K562 (cell line): ENCODE results near the gene DNAI1. TPM values are rescaled to one million over a fixed set of nuclear protein-coding genes. Genes with fewer than 3 reads are reported as not detected.

ENCODE experiments used
- ATAC-seq: fragments of 200-7000 bp; cut with Tn5 transposase; 3 replicates; pipeline ENCODE4 v1.9.1; 2020; ENCODE audit warnings: moderate library complexity
- BruUV-seq: library from RNA; stranded (reverse); fragments of 400-500 nt; replicated peaks from 2 replicates; lab custom pipeline; 2021; lab: Mats Ljungman, UMichigan
- CTCF ChIA-PET: fragments of 300-600 bp; formaldehyde crosslinking; extraction: SDS; loops from one replicate; lab custom pipeline; 2021; ENCODE audit warnings: low intra/inter-chr PET ratio; lab: Yijun Ruan, JAX
- POLR2A ChIA-PET: fragments of 300-600, 350-650 bp; sonication (Branson Sonifier 250); formaldehyde crosslinking; extraction: SDS; loops from one replicate; lab custom pipeline; 2021; ENCODE audit warnings: antibody characterized with exemption, inconsistent platforms; lab: Yijun Ruan, JAX
- DNase-seq, 4 experiments: peaks; one replicate each; pipeline versions ENCODE4 v3.0.0 to v3.0.0-alpha.2; 2011 to 2018; ENCODE audit warnings: low spot score in 3 of 4, mixed read lengths in 3 of 4; ENCODE audit errors: extremely low read depth in 1 of 4
- FAIRE-seq: peaks from 2 replicates; lab custom pipeline; 2011; peaks lifted over from hg19 to GRCh38; lab: Jason Lieb, UNC
- H2AFZ ChIP-seq: 2 replicates; pipeline ENCODE4 v1.6.0; 2011; ENCODE audit warnings: low read depth, low read length, control low read depth, inconsistent platforms
- H3K27ac ChIP-seq: fragments of 200-600 bp; 3 replicates; pipeline ENCODE4 v1.8.0; 2011; ENCODE audit warnings: low read depth, mild to moderate bottlenecking, control low read depth, inconsistent platforms, low read length, moderate library complexity, mixed read lengths; ENCODE audit errors: extremely low read depth
- H3K27me3 ChIP-seq, 2 experiments: fragments of 300-600 bp in 1 of 2; 2 replicates in 1 of 2; 3 replicates in 1 of 2; pipeline versions ENCODE4 v1.6.0 to v1.8.0; 2011; ENCODE audit warnings: inconsistent platforms in 2 of 2, low read length in 2 of 2, mild to moderate bottlenecking in 1 of 2, mixed read lengths in 1 of 2, moderate library complexity in 1 of 2; ENCODE audit not compliant: control insufficient read depth in 2 of 2, insufficient read depth in 2 of 2
- H3K36me3 ChIP-seq: fragments of 300-600 bp; 3 replicates; pipeline ENCODE4 v1.8.0; 2011; ENCODE audit warnings: mild to moderate bottlenecking, low read length, inconsistent platforms; ENCODE audit not compliant: control insufficient read depth, insufficient read depth
- H3K4me1 ChIP-seq, 2 experiments: fragments of 200-600 bp in 1 of 2; replicated peaks in 1 of 2; 2 replicates in 1 of 2; 3 replicates in 1 of 2; pipeline versions ENCODE4 v1.5.1 to v1.8.0; 2011; ENCODE audit warnings: inconsistent platforms in 2 of 2, low read length in 2 of 2, mild to moderate bottlenecking in 1 of 2, mixed read lengths in 1 of 2, moderate library complexity in 1 of 2; ENCODE audit not compliant: control insufficient read depth in 2 of 2, insufficient read depth in 2 of 2
- H3K4me2 ChIP-seq: 2 replicates; pipeline ENCODE4 v1.6.1; 2011; ENCODE audit warnings: low read length, control low read depth, inconsistent platforms, mixed read lengths; ENCODE audit not compliant: insufficient read depth
- H3K4me3 ChIP-seq: fragments of 200-600 bp; sonication (generic), shearing (Covaris generic); 2 replicates; pipeline ENCODE4 v1.5.1; 2016; ENCODE audit warnings: control low read depth, inconsistent platforms
- H3K79me2 ChIP-seq: fragments of 200-600 bp; 3 replicates; pipeline ENCODE4 v1.8.0; 2011; ENCODE audit warnings: low read length, inconsistent platforms; ENCODE audit not compliant: control insufficient read depth, insufficient read depth
- H3K9ac ChIP-seq, 2 experiments: 2 replicates each; pipeline versions ENCODE4 v1.6.0 to v1.6.1; 2011; ENCODE audit warnings: low read depth in 2 of 2, low read length in 2 of 2, control low read depth in 1 of 2, inconsistent platforms in 1 of 2, mild to moderate bottlenecking in 1 of 2, mixed read lengths in 1 of 2; ENCODE audit not compliant: insufficient read depth in 1 of 2
- H3K9me1 ChIP-seq: one replicate; pipeline ENCODE4 v1.6.0; 2011; ENCODE audit warnings: inconsistent platforms, mild to moderate bottlenecking, low read length, moderate library complexity; ENCODE audit not compliant: control insufficient read depth, insufficient read depth
- H3K9me3 ChIP-seq: replicated peaks from 2 replicates; pipeline ENCODE4 v1.5.1; 2011; ENCODE audit warnings: low read depth, low read length, inconsistent platforms; ENCODE audit not compliant: control insufficient read depth, insufficient read depth
- H4K20me1 ChIP-seq: replicated peaks from 2 replicates; pipeline ENCODE4 v1.6.1; 2011; ENCODE audit warnings: low read length, inconsistent platforms, mixed read lengths; ENCODE audit not compliant: control insufficient read depth, insufficient read depth
- CBX3 ChIP-seq, 2 experiments: IDR thresholded peaks; 1 replicate in 1 of 2; 2 replicates in 1 of 2; pipeline ENCODE4 v1.6.1; 2012; ENCODE audit warnings: inconsistent platforms in 2 of 2, low read length in 2 of 2, borderline replicate concordance in 1 of 2, control low read depth in 1 of 2
- EHMT2 ChIP-seq: fragments of 450-650 bp; IDR thresholded peaks from 2 replicates; pipeline ENCODE4 v1.6.1; 2018; ENCODE audit warnings: antibody characterized with exemption
- EWSR1 ChIP-seq: fragments of 450-650 bp; IDR thresholded peaks from 2 replicates; pipeline ENCODE4 v1.6.1; 2018; ENCODE audit warnings: borderline replicate concordance, mild to moderate bottlenecking, low read depth, moderate library complexity; ENCODE audit not compliant: partially characterized antibody
- GABPA ChIP-seq: fragments of 200-800 bp; sonication (Bioruptor generic); conservative IDR thresholded peaks from 2 replicates; pipeline ENCODE4 v1.6.1; 2016; ENCODE audit warnings: low read depth, missing genetic modification characterization, missing compliant biosample characterization
- GATAD2A ChIP-seq: fragments of 450-650 bp; IDR thresholded peaks from 2 replicates; pipeline ENCODE4 v1.6.1; 2017
- KLF6 ChIP-seq: fragments of 250-450 bp; sonication (Bioruptor Pico); IDR thresholded peaks from 2 replicates; pipeline ENCODE4 v1.4.0; 2020; ENCODE audit warnings: mild to moderate bottlenecking, moderate library complexity, borderline replicate concordance
- POLR2AphosphoS2 ChIP-seq: IDR thresholded peaks from 2 replicates; pipeline ENCODE4 v1.6.1; 2012; ENCODE audit warnings: low read length, improper control_type of control experiment
- SMARCA5 ChIP-seq: fragments of 450-650 bp; IDR thresholded peaks from 2 replicates; pipeline ENCODE4 v1.6.1; 2016
- TEAD4 ChIP-seq, 2 experiments: sonication (generic) in 1 of 2; formaldehyde crosslinking in 1 of 2; IDR thresholded peaks; 2 replicates each; pipeline versions ENCODE4 v1.6.1 to v1.8.0; 2012 to 2022; ENCODE audit warnings: borderline replicate concordance in 1 of 2, inconsistent platforms in 1 of 2, low read length in 1 of 2, mild to moderate bottlenecking in 1 of 2, missing genetic modification reagents in 1 of 2
- ZNF140 ChIP-seq: fragments of 250-450 bp; sonication (Bioruptor Pico); IDR thresholded peaks from 2 replicates; pipeline ENCODE4 v1.8.0; 2021; ENCODE audit warnings: moderate library complexity, mild to moderate bottlenecking, inconsistent platforms
- ZNF217 ChIP-seq: sonication (generic); formaldehyde crosslinking; IDR thresholded peaks from 2 replicates; pipeline ENCODE4 v1.8.0; 2022; ENCODE audit warnings: mild to moderate bottlenecking, missing genetic modification reagents
- ZNF277 ChIP-seq: fragments of 250-450 bp; sonication (Bioruptor Pico); IDR thresholded peaks from 2 replicates; pipeline ENCODE4 v1.8.0; 2022; ENCODE audit warnings: inconsistent platforms, mild to moderate bottlenecking, moderate library complexity, borderline replicate concordance
- WGBS: fragments of 100-300 bp; shearing (Covaris generic); methylation state at CpG from one replicate; pipeline ENCODE4 v1.1.6; 2016; ENCODE audit warnings: low coverage, mixed read lengths; ENCODE audit not compliant: insufficient coverage; ENCODE audit errors: missing lambda C conversion rate; 5-methylcytosine and 5-hydroxymethylcytosine counted together
- in situ Hi-C: fragments of 300-500 bp; cut with MboI; formaldehyde crosslinking; loops from 4 replicates; pipeline ENCODE4 v1.15.0; 2018; ENCODE audit warnings: inconsistent platforms, mixed read lengths
- intact Hi-C: fragments of 100-400 bp; cut with micrococcal nuclease; formaldehyde crosslinking; loops from 2 replicates; pipeline ENCODE4 v1.14.2; 2022
- polyA plus RNA-seq, 8 experiments: library from polyadenylated mRNA; depleted of rRNA in 4 of 8; stranded (reverse) in 5 of 8; unstranded in 3 of 8; fragments of >200 nt; fragmentation: Nextera tagmentation in 2 of 8; fragmentation: Illumina TruSeq in 1 of 8; extraction: Ambion mirVana in 2 of 8; extraction: Trizol in 1 of 8; gene quantifications; 2 replicates each; pipeline versions ENCODE4 v1.2.1 to v1.2.3, GENCODE V29; 2011 to 2014; ENCODE audit warnings: inconsistent platforms in 1 of 8, missing spikeins in 1 of 8
- total RNA-seq, 7 experiments: library from RNA; depleted of rRNA in 6 of 7; stranded (reverse); fragments of >200 nt in 6 of 7; fragmentation: Illumina TruSeq in 2 of 7; extraction: Trizol in 2 of 7; gene quantifications; 2 replicates each; pipeline versions ENCODE4 v1.2.1 to v1.2.3, GENCODE V29; 2011 to 2021; ENCODE audit warnings: low replicate concordance in 1 of 7
- TF ChIP-seq, protein P1 (sequence below): fragments of 450-650 bp; IDR thresholded peaks from 2 replicates; pipeline ENCODE4 v1.7.0; 2016; ENCODE audit warnings: borderline replicate concordance
- TF ChIP-seq, protein P2 (sequence below): fragments of 250-450 bp; sonication (Bioruptor Pico); IDR thresholded peaks from 2 replicates; pipeline ENCODE4 v1.4.0; 2020; ENCODE audit warnings: borderline replicate concordance

DNAI1 gene
- total and polyA plus RNA-seq, 9 of the 15 experiments (the other 6 are each of a cell fraction or from before 2014, with no cell fraction given) = 0.01 to 0.17 (median 0.04) TPM; not detected in 6

- H3K9me1 ChIP-seq = no peaks in the 10 kb centered on the region
- H3K4me1 ChIP-seq = no peaks in the 10 kb centered on the region
- H3K9ac ChIP-seq = no peak overlapping the region
- H3K27ac ChIP-seq = no peak overlapping the region
- no TSS peak for BruUV-seq
- peaks cover 9% of the 10 kb centered on the region; the same call in 1 of the 2 replicates for H4K20me1 ChIP-seq
- POLR2A ChIA-PET = interaction anchor here (0.5 kb wide), 1 partner anchor 37 kb away, joined by 3 read pairs; no protein-coding TSS in a partner anchor
- H3K4me3 ChIP-seq = no peak overlapping the region
- H3K36me3 ChIP-seq = no peaks in the 10 kb centered on the region
- CTCF ChIA-PET = interaction anchor here (0.8 to 2.3 kb wide), 3 partner anchors 45 to 109 kb away, joined by 3 to 11 read pairs (median 9); no protein-coding TSS in a partner anchor
- TF ChIP-seq GABPA (tag) = no peak
- TF ChIP-seq GATAD2A = no peak
- no peak for TF ChIP-seq POLR2AphosphoS2
- TF ChIP-seq, protein P1, sequence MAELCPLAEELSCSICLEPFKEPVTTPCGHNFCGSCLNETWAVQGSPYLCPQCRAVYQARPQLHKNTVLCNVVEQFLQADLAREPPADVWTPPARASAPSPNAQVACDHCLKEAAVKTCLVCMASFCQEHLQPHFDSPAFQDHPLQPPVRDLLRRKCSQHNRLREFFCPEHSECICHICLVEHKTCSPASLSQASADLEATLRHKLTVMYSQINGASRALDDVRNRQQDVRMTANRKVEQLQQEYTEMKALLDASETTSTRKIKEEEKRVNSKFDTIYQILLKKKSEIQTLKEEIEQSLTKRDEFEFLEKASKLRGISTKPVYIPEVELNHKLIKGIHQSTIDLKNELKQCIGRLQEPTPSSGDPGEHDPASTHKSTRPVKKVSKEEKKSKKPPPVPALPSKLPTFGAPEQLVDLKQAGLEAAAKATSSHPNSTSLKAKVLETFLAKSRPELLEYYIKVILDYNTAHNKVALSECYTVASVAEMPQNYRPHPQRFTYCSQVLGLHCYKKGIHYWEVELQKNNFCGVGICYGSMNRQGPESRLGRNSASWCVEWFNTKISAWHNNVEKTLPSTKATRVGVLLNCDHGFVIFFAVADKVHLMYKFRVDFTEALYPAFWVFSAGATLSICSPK = no peak
- TF ChIP-seq KLF6 (CRISPR knock-in tag) = no peak
- TF ChIP-seq ZNF217 (CRISPR knock-in tag) = no peak
- TF ChIP-seq CBX3 (IDR thresholded peaks at IDR 0.05; ENCODE audit: borderline replicate concordance in 1 of 2, low read length in 2 of 2) = no peak
- no peak for TF ChIP-seq SMARCA5
- no peak for TF ChIP-seq EWSR1
- TF ChIP-seq ZNF277 = no peak
- no peak for TF ChIP-seq EHMT2
- TF ChIP-seq TEAD4 (IDR thresholded peaks at IDR 0.05; ENCODE audit: low read length) = no peak
- TF ChIP-seq TEAD4 (CRISPR knock-in tag; IDR thresholded peaks at IDR 0.05; ENCODE audit: borderline replicate concordance) = no peak
- TF ChIP-seq, protein P2, sequence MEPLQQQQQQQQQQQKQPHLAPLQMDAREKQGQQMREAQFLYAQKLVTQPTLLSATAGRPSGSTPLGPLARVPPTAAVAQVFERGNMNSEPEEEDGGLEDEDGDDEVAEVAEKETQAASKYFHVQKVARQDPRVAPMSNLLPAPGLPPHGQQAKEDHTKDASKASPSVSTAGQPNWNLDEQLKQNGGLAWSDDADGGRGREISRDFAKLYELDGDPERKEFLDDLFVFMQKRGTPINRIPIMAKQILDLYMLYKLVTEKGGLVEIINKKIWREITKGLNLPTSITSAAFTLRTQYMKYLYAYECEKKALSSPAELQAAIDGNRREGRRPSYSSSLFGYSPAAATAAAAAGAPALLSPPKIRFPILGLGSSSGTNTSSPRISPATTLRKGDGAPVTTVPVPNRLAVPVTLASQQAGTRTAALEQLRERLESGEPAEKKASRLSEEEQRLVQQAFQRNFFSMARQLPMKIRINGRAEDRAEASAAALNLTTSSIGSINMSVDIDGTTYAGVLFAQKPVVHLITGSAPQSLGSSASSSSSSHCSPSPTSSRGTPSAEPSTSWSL = no peak
- TF ChIP-seq ZNF140 (CRISPR knock-in tag) = no peak
- no peaks in the 10 kb centered on the region for H3K9me3 ChIP-seq
- no peak for ATAC-seq
- DNase-seq = no peak
- intact Hi-C loops = no loop called here
- no peak for FAIRE-seq
- H3K4me2 ChIP-seq = no peak overlapping the region
- H3K79me2 ChIP-seq = no peaks in the 10 kb centered on the region
- H3K27me3 ChIP-seq = peaks cover 0 to 16% of the 10 kb centered on the region in 2 experiments; a peak in 2 of 5 replicates
- H2AFZ ChIP-seq = no peak overlapping the region
- in situ Hi-C loops = no loop called here
- 15% methylated on average over 6 of the region's 7 CpGs for WGBS
These were observed 87.7 kb downstream of the DNAI1 start for GRCh38 chr9:34546102-34546833.
